GM21723 (cell line): ENCODE measurements around the gene PARD3.

ENCODE experiments used
- ATAC-seq: cut with Tn5 transposase; IDR thresholded peaks from one replicate; pipeline ENCODE4 v1.9.1; 2021; ENCODE audit warnings: mild to moderate bottlenecking, moderate library complexity; ENCODE audit not compliant: unreplicated experiment

The PARD3 gene

DNA sequence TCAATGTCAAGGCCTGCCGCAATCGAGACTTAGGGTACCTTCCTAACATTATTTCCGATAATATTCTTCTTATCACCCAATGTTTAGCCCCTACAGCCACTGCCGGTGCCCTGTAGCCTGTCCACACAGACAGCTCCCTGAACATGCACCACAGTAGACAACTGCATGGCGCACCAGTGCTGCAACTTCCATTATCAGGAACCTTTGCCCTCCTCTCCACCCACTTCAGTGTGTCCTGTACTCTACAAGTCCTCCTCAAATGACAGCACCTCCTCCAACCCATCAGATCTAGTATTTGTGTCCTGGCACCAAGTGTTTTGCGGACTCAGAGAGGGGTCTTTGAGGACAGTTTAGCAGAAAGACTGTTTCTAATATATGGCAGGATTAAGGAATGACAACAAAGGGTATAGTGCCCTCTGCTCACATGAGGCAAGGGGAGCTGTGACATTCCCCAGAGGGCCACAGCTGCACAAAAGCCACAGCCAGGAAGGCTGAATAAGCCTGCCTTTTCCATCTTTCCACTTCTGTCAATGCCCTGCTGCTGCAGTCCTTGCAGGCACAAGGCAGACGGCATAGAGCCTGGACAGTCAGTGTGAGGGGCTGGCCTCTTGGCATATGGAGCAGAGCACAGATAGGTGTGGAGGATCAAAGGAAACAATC is 335.4 kb downstream of the PARD3 start:
- ATAC-seq = no peak

DNA sequence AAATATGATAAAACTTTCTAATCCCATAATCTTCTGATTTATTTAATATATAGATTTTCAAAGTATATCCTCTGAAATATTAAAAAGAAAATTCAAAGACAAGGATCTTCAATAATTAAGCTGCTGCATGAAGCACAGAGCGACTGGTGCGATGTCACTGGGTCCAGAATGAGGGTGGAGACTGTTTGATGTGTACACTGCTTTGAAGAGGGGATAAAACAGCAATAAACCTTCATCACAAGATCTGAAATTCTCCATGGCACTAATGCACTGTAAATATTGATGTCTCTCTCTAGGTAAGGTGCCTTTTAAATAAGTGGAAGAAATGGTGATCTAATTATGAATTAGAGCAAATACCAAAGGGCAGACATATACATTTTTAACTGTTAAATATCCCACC is 337.8 kb downstream of the PARD3 start:
- ATAC-seq = no peak

DNA sequence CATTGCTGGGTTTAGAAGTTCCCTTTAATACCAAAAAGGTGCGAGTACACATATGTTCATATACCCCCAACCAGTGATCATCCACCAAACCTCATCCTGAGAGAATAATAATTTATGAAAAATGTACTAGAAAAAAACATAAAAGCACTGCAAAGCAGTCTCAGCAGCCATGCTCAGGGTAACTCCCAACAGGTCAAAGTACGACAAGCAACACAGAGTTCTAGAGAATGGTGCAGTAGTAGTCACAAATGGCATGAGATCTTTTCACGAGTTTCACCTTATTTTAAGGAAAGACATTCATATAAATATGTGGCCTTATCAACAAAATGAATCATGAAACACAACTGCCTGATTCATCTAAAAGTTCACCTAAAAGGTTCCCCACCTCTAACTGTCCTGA is 338.5 kb downstream of the PARD3 start:
- no peak for ATAC-seq

DNA sequence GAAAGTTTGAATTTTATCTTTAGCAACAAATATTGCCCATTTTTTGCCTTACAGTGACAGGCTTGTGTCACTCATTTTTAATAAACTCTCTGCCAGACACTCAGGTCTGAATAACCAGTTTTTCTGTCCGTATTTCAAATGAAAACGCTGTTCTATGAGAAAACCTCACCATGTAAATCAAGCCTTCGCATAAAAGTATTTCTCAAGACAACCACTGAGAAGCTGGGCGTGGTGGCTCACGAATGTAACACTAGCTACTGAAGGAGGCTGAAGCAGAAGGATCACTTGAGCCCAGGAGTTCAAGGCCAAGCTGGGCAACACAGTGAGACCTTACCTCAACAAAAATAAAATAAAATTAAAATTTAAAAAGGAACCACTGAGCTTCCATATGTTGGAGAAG is 339.3 kb downstream of the PARD3 start:
- no peak for ATAC-seq

DNA sequence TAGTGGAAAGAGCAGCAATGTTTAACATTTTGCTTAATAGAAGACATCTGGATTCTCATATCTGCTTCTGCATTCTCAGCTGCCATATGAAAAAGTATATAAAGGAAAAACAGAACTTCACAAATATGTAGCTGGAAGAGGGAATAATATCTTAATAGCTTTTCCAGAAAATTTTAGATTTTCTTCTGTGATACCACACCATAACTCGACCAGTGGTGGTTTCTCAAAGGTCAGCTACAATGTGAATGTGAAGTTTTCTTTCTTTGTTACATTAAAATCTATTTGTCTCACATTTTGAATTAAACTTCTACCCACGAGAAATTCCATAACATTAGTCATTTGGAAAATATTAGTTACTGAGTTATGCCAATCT is 339.8 kb downstream of the PARD3 start:
- no peak for ATAC-seq

DNA sequence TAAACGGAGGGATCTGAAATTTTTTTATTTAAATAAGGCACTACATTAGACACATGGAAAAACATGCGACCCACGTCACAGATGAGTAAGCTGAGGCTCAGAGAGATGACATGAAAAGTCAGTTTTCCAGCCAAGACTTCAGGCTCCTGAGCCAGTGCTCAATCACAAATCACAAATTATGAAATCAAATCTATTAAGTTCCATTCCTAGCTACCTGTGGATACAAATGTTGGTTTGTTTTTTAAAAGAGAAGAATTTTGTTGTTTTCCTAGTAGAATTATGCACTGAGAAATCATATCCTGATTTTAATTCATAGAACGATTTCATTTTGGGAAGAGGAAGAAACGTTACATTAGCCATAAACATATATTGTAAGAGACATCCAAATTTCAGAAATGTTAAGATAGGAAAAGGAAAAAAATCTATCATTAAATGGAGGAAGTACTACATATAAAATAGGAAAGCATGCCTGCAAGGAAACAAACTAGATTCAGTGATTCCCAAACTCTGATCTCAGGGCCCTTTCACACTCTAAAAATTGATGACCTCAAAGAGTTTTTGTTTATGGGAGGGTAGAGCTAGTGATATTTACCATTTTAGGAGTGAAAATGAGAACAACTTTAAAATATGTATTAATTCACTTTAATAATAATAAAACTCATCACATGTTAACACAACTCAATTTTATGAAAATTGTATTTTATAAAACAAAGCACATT is 340.4 kb downstream of the PARD3 start:
- ATAC-seq = no peak

DNA sequence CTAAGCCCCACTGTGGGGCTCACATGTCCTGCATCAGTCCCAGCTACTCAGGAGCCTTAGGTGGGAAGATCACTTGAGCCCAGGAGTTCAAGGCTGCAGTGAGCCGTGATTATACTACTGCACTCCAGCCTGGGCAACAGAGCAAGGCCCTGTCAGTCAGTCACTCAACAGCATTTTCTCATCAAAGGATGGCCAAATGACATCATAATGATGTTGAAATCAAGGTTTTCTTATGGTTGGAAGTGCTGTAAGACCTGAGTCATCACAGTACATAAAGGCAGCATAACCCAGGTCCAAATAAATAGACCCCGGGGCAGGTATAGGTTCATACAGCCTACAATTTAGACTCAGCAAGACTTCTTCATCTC is 341.1 kb downstream of the PARD3 start:
- no peak for ATAC-seq

DNA sequence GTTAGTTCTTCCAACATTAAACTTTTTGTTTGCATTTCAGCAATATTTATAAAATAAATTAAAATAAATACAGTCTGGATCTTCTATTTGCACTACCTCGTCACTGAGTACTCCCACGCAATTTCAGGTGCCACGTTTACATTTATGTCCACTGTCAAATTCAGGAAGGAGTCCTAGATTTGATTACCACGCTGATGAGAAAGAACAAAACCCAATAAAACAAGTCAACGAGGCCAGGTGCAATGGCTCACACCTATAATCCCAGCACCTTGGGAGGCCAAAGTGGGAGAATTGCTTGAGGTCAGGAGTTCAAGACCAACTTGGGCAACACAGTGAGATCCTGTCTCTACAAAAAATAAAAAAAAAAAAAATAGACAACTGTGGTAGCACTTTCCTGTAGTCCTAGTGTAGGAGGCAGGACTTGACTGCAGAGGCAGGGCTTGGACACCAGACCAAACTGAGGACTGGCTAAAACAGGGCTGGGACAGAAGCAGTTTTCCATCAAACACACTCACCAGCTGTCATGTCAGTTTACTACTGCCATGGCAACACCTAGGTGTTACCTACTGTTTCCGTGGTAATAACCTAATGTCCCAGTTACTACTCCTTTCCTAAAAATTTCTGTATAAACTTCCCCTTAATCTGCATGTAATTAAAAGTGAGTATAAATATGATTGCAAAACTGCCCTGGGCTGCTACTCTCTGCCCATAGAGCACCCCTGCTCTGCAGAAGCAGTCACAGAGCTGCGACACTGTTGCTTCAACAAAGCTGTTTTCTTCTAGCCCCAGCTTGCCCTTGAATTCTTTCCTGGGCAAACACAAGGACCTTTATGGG is 341.7 kb downstream of the PARD3 start:
- no peak for ATAC-seq

DNA sequence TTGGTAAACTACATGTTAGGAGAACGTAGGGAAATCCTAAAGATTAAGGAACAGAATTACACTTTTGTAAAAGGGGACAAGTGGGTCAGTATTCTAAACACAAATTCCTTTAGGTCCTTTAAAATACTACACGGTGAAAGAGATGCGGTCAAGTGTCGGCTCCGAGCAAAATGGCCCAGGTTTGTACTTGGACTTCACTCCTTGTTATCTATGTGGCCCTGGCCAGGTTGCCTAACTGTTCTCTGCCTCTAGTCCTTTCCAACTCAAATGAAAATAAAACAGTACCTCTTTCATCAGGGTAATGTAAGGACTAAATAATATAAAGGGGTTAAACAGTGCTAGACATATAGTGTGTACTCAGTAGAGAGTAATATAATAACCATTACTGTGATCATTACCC is 344.8 kb downstream of the PARD3 start:
- no peak for ATAC-seq

DNA sequence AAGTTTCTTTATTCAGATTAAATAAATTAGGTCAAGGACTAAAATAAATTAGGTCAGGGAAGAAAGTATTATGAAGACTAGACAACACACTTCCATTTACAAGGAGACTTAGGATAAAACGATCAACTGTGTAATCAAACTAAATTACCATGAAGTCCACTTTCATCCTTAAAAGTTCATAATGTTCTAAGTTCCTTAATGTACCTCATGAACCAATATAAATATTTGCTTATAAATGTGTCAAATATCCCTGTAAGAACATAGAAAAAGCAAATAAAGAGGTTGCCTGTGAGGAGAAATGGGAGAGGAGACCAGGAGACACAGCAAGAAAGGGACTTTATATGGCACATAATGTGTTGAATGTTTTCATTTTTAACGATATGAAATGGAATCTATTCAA is 345.6 kb downstream of the PARD3 start:
- ATAC-seq = no peak

DNA sequence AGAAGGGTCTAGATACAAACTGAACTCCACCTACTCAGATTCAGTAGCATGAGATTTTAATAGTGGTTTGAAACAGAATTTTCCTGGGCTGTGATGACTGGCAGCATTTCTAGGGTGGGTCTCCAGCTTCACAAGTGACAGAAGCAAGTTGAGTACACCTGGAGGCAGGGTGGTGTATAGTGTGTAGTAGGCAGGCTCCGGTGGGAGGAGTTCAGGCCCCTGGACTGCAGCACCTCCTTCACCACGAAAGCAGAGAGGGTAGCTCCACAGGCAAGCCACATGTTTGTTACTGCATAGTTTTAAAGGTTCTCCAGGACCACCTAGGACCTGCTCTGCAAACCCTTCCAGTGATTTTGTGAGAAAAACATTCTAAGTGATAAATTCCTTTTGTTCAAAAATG is 347.2 kb downstream of the PARD3 start:
- ATAC-seq = no peak

DNA sequence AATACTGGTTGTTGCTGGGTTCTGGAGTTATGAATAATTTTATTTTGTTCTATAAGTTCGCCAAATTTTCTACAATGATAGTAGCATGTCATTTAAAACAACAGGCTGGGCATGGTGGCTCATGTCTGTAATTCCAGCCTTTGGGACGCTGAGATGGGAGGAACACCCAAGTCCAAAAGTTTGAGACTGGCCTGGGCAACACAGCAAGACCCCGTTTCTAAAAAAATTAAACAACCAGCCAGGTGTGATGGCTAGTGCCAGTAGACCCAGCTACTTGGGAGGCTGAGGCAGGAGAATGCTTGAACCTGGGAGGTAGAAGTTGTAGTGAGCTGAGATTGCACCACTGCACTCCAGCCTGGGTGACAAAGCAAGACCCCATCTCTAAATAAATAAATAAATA is 347.7 kb downstream of the PARD3 start:
- ATAC-seq = no peak

DNA sequence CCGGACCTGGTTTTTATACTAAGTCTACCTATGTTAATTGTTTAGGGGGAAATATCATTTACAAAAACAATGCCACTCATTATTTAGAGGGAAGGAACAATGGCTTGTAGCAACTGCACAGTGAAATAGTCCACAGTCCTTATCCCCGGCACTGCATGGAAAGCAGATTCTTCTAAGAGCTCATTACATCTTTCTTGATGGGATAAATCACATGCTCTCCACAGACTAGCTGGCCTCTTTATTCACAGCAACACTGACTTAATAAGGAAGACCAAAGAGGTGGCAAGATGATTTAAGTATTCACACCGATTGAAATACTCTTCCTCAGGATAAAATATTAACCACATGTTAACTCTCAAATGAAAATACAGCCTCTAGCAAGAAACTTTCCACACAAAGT is 349.4 kb downstream of the PARD3 start:
- ATAC-seq = no peak

DNA sequence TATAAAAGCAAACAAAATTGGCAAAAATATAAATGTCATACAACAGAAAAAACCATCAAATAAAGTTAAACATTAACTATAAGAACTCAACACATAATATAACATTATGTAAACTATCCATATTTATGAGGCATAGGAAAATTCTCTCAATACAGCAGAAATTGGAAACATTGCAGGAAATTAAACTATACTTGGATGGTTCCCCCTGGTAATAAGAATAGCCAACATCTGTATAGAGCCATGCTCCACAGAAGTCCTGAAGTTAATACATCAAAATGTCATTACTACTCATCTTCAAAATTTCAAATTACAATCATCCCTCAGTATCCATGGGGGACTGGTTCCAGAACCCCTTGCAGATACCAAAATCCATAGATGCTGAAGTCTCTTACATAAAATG is 350.5 kb downstream of the PARD3 start:
- ATAC-seq = no peak

DNA sequence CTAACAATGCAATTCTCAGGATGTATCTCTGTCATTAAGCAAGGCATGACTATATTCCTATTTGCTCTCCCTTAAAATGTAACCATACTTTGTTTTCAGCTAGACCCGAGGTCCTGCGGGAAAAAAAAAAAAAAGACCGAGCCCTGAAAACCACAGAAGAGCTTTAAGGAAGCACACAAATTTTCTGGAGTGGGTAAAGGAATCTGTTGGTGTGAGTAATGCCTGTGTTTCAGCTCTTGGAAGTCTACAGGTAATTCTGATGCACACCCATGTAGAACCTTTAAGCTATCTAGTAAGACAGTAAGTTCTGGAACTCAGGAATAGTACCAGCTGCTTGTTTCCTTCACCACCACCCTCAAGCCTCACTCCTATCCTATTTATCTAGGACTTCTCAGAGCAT is 351.1 kb downstream of the PARD3 start:
- no peak for ATAC-seq

DNA sequence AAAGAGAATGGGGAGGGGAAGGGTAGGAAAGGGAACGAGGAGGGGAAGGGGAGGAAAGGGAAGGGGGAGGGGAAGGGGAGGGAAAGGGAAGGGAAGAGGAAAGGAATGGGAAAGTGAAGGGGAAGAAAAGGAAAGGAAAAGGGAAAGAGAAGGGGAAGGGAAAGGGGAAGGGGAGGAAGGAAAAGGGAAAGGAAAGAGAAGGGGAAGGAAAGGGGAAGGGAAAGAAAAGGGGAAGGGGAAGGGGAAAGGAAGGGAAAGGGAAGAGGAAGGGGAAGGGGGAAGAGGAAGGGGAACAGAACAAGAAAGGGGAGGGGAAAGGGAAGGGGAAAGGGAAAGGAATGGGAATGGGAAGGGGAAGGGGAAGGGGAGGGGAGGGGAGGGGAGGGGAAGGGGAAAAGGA is 352.1 kb downstream of the PARD3 start:
- ATAC-seq = no peak

DNA sequence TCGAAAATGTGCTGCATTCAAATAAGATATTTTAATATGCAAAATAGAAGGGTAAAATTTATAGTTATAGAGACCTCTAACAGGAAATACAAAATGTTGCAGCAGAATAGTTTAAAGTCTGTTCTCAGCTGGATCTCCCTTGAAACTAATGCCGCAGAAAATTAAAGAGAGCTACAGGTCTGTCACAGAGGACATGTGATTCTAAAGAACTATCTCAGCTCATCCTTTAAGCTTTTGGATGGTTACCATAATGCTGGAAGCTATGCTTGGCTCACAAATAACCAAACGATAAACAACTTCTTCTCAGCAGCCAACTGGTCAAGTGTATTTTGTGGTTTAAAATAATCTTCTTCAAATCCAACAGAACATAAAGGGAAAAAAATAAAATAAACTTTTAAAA is 353.0 kb downstream of the PARD3 start:
- ATAC-seq = no peak

DNA sequence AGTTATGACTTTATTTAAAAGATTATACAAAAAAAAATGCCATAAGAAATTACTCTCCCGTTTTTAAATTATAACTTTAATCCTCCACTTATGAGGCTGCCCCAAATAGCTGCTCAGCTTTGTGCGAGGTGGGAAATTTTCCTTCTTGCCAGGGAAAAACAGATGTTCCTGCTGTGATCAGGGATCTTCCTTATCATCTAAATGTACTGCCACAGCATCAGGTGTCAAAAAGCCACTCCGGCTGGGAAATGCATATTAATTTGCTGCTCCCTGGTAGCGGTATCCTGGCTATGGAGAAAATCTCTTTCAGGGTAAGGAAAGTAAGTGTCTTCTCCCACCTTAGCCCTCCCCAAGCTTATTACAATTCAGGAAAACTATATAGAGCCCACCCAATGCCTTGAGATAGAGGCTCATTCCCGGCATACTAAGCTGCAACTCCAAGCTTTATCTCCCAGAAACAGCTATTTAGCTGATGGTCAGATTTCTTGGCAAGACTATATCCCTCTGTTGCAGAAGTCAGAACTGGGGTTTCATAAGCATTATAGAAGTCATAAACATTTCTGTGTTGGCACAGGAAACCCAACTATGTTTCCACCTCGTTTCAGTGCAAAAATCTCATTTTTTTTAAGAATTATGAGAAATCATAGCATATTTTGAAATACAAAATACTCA is 360.4 kb downstream of the PARD3 start:
- no peak for ATAC-seq

DNA sequence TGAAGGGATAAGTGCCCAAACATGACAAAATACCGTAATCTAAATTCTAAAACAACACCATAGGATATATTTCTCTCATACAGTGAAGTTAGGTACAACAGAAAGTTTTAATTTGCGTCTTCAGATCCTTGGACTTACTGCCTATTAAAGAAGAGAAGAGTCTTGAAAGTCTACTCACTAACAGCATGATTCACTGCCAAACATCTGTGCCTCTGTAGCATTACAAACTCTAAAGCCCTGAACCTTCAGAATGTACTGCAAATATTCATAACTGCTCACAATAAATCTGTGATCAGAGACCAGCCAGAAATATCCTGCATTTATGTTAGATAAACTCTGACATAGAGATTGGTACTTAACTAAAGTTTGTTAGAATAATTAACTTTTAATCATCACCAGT is 365.3 kb downstream of the PARD3 start:
- ATAC-seq = no peak

DNA sequence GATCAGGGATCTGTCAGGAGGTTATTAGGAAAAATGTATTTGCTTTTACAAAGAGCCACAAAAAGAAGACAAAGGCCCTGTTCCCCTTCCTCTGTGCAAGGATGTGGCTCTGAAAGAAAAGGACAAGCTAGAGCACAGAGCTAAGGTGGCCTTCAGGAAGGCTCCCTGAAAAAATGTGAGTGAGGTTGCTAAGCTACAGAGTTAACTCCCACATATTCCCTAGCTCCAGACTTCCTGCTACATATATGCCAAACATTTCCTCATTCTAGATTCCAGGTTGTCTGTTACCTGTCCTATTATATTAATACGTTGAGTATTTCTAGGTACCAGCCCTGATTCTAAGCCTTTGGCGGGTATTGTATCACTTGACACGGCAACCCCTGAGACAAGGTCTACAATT is 369.0 kb downstream of the PARD3 start:
- no peak for ATAC-seq
